ENCODE data around the gene IL17A. TPM values are rescaled to one million over a fixed set of nuclear protein-coding genes. Genes with fewer than 3 reads are reported as not detected.

IL17A gene
- total RNA-seq, 1 donor from 2014 or later, result not detected

- no peak overlapping the region for H3K27ac ChIP-seq (replicated peaks)
- peaks cover 7% of the 10 kb centered on the region for H3K4me1 ChIP-seq
- no peaks in the 10 kb centered on the region for H3K9me3 ChIP-seq (replicated peaks)
- TF ChIP-seq CTCF (IDR thresholded peaks at IDR 0.05; ENCODE audit: borderline replicate concordance), result no peak
- intact Hi-C loops (cut with micrococcal nuclease), result no loop called here
- peaks cover 13% of the 10 kb centered on the region for H3K27me3 ChIP-seq (ENCODE audit: low read depth)
- H3K4me3 ChIP-seq, result no peak overlapping the region
- DNase-seq, result no peak
- no peaks in the 10 kb centered on the region for H3K36me3 ChIP-seq
Observed at GRCh38 chr6:52142556-52142955, 43.6 kb upstream of the IL17A start.

- intact Hi-C loops (cut with micrococcal nuclease), result no loop called here
- TF ChIP-seq CTCF (IDR thresholded peaks at IDR 0.05; ENCODE audit: borderline replicate concordance), result no peak
- Histone ChIP-seq H3K9me3 (replicated peaks) (no peaks in the 10 kb centered on the region), H3K4me3 (no peak overlapping the region), H3K27ac (replicated peaks) (no peak overlapping the region), H3K36me3 (no peaks in the 10 kb centered on the region), H3K27me3 (ENCODE audit: low read depth) (peaks cover 18% of the 10 kb centered on the region), H3K4me1 (peaks cover 7% of the 10 kb centered on the region)
- no peak for DNase-seq
Observed at GRCh38 chr6:52143551-52143950, 42.6 kb upstream of the IL17A start.

- Histone ChIP-seq H3K9me3 (replicated peaks) (no peaks in the 10 kb centered on the region), H3K27me3 (ENCODE audit: low read depth) (peaks cover 18% of the 10 kb centered on the region), H3K4me1 (peaks cover 7% of the 10 kb centered on the region), H3K36me3 (no peaks in the 10 kb centered on the region), H3K4me3 (no peak overlapping the region), H3K27ac (replicated peaks) (no peak overlapping the region)
- intact Hi-C loops (cut with micrococcal nuclease), result no loop called here
- DNase-seq, result no peak
- no peak for TF ChIP-seq CTCF (IDR thresholded peaks at IDR 0.05; ENCODE audit: borderline replicate concordance)
Observed at GRCh38 chr6:52144196-52145076, 41.7 kb upstream of the IL17A start.

- Histone ChIP-seq H3K9me3 (replicated peaks) (no peaks in the 10 kb centered on the region), H3K36me3 (no peaks in the 10 kb centered on the region), H3K4me1 (no peaks in the 10 kb centered on the region), H3K27me3 (ENCODE audit: low read depth) (peaks cover 18% of the 10 kb centered on the region), H3K4me3 (no peak overlapping the region), H3K27ac (replicated peaks) (no peak overlapping the region)
- intact Hi-C loops (cut with micrococcal nuclease), result no loop called here
- TF ChIP-seq CTCF (IDR thresholded peaks at IDR 0.05; ENCODE audit: borderline replicate concordance), result no peak
- DNase-seq, result no peak
Observed at GRCh38 chr6:52146851-52147445, 39.2 kb upstream of the IL17A start.

- Histone ChIP-seq H3K4me1 (peaks cover 2% of the 10 kb centered on the region), H3K27me3 (ENCODE audit: low read depth) (peaks cover 12% of the 10 kb centered on the region), H3K36me3 (no peaks in the 10 kb centered on the region), H3K9me3 (replicated peaks) (no peaks in the 10 kb centered on the region), H3K4me3 (no peak overlapping the region), H3K27ac (replicated peaks) (no peak overlapping the region)
- TF ChIP-seq CTCF (IDR thresholded peaks at IDR 0.05; ENCODE audit: borderline replicate concordance), result no peak
- DNase-seq, result no peak
- intact Hi-C loops (cut with micrococcal nuclease), result no loop called here
Observed at GRCh38 chr6:52149076-52149475, 37.1 kb upstream of the IL17A start.

All from left ventricle myocardium inferior (tissue), 1 donor.